Renal cortex interstitium (tissue), 11 donors: Measurements from ENCODE around the gene ADAMTS4. TPM values are rescaled to one million over a fixed set of nuclear protein-coding genes. Genes with fewer than 3 reads are reported as not detected.
A peak's percentile ranks its signal among the peaks of the same experiment; 100 is the strongest.

ENCODE experiments used
- DNase-seq, 11 donors: peaks; one replicate each; pipeline ENCODE4 v3.0.0-alpha.2; 2013; ENCODE audit warnings: low read depth in 9 of 11, low spot score in 4 of 11; ENCODE audit errors: extremely low read depth in 1 of 11
- polyA plus RNA-seq, 3 donors: library from polyadenylated mRNA; unstranded; fragments of 120-200 nt; gene quantifications; one replicate each; pipeline ENCODE4 v1.2.1, GENCODE V29; 2013; ENCODE audit not compliant: insufficient read length in 3 of 3

The ADAMTS4 gene
- polyA plus RNA-seq, 3 donors: 0.60 to 1.1 (median 0.78) TPM

- DNase-seq: no peak
Observed at GRCh38 chr1:161162806-161163205, 36.0 kb downstream of the ADAMTS4 start.

- no peak for DNase-seq
Observed at GRCh38 chr1:161162052-161162451, 36.8 kb downstream of the ADAMTS4 start.

- no peak for DNase-seq
Observed at GRCh38 chr1:161161652-161162051, 37.2 kb downstream of the ADAMTS4 start.

DNA sequence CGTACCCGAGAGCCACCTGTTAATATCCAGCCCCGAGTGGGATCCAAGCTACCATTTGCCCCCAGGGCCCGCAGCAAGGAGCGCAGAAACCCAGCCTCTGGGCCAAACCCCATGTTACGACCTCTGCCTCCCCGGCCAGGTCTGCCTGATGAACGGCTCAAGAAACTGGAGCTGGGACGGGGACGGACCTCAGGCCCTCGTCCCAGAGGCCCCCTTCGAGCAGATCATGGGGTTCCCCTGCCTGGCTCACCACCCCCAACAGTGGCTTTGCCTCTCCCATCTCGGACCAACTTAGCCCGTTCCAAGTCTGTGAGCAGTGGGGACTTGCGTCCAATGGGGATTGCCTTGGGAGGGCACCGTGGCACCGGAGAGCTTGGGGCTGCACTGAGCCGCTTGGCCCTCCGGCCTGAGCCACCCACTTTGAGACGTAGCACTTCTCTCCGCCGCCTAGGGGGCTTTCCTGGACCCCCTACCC, 38.1 kb downstream of the ADAMTS4 start:
- no peak for DNase-seq

DNA sequence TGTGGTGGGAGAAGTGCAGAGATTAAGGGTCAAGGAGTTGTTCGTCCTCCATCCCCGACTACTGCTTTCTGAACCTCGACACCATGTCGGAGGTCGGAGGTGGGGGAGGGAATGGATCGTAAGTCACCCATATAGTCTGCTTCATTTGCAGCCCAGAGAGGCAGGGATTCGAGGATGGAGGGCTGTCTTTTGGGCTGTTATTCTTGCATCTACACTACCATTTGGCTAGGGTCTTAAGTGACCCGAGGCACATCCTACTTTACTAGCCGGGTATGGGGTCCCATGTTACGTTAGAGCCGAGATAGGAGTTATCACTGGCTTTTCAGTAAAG, 39.0 kb downstream of the ADAMTS4 start:
- DNase-seq: no peak

GRCh38 chr1:161159087-161159912, 39.6 kb downstream of the ADAMTS4 start, which contains the start of gene USP21:
Gene USP21, plus strand, starts transcription at chr1:161159500. Its CDS starts 1,141 bp downstream, at chr1:161160641.
- DNase-seq: peak in 10 of 11 donors; percentile 88 to 94 (median 90)

GRCh38 chr1:161158316-161159010, 40.4 kb downstream of the ADAMTS4 start:
- no peak for DNase-seq

DNA sequence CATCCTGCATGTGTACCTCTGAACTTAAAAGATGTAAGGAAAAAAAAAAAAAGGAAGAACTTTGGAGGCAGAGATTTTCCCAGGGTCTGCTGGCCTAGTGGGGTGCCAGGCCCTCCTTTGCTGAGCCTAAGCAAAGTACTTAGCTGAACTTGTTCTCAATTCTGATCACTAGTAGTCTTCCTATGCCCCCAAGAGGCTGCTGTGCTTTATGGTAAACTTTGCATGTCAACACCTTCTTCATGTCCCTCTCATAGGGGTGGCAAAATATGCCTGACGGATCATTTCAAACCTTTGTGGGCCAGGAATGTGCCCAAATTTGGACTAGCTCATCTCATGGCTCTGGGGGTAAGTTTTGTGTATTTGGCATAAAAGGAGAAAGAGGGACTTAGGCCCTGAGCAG, 41.0 kb downstream of the ADAMTS4 start:
- no peak for DNase-seq

- DNase-seq: peak; percentile 70 to 89 (median 85)
Observed at GRCh38 chr1:161153682-161154337, 45.0 kb downstream of the ADAMTS4 start, which contains the start of gene UFC1. Gene UFC1, plus strand, starts transcription at chr1:161153978. Its CDS starts 20 bp downstream, at chr1:161153998.

DNA sequence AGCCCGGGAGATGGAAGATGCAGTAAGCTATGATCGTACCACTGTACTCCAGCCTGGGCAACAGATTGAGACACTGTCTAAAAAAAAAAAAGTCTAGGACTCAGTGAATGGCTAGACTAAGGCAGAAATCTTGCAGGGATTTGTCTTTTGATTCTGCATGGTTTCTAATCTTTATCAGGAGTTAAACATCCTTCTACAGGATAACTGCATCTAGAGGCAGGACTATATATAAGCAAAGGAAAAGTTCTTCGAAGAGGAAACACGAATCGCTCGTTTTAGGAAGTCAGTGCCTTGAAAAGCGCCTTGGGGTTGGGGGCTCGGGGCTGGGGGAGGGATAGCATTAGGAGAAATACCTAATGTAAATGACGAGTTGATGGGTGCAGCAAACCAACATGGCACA, 45.7 kb downstream of the ADAMTS4 start:
- no peak for DNase-seq

GRCh38 chr1:161145832-161146231, 53.0 kb downstream of the ADAMTS4 start:
- no peak for DNase-seq

GRCh38 chr1:161140755-161141400, 58.0 kb downstream of the ADAMTS4 start:
- DNase-seq: no peak

GRCh38 chr1:161139766-161140165, 59.1 kb downstream of the ADAMTS4 start:
- DNase-seq: peak in 1 of 11 donors; percentile 28

DNA sequence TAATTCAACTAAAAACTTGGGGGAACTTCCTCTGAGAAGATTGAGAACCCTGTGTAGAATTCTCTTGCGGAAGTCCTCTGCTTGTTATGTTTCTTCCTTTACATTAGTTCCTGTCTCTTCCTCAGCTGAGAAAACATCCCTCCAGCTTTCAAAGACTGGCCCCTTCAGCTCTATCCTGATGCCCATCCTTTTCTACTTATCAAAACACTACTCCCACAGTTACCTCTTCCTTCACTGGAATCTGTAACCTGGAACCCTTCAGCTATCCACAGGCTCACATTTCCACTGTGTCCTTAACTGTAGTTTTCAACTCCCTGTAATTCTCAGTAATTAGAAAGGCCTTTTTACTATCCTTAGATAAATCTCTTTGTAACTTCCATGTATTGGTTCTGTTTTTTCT, 60.4 kb downstream of the ADAMTS4 start:
- no peak for DNase-seq

GRCh38 chr1:161137881-161138280, 61.0 kb downstream of the ADAMTS4 start:
- no peak for DNase-seq
